Measurements from ENCODE around the gene NFX1.

DNA sequence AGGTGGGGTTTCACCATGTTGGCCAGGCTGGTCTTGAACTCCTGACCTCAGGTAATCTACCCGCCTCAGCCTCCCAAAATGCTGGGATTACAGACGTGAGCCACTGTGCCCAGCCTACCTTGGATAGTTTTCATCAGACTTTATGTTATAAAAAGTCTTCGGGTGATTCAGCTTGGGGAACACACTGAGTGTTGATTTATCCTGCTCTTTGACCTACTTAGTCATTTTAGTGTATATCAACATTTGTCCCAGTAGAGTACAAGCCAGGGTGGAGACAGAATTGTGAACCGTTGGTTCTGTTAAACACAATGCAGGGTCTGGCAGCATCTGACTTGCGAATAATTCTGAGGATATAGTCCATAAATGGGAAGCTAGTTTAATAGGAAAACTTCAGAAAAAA, 39.7 kb downstream of the NFX1 start:
- TF ChIP-seq, protein P1, sequence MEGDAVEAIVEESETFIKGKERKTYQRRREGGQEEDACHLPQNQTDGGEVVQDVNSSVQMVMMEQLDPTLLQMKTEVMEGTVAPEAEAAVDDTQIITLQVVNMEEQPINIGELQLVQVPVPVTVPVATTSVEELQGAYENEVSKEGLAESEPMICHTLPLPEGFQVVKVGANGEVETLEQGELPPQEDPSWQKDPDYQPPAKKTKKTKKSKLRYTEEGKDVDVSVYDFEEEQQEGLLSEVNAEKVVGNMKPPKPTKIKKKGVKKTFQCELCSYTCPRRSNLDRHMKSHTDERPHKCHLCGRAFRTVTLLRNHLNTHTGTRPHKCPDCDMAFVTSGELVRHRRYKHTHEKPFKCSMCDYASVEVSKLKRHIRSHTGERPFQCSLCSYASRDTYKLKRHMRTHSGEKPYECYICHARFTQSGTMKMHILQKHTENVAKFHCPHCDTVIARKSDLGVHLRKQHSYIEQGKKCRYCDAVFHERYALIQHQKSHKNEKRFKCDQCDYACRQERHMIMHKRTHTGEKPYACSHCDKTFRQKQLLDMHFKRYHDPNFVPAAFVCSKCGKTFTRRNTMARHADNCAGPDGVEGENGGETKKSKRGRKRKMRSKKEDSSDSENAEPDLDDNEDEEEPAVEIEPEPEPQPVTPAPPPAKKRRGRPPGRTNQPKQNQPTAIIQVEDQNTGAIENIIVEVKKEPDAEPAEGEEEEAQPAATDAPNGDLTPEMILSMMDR (IDR thresholded peaks at IDR 0.05), result no peak
- peak in 1 of 2 donors; percentile 35 for TF ChIP-seq POLR2AphosphoS5 (IDR thresholded peaks at IDR 0.05)
- TF ChIP-seq EP300 (IDR thresholded peaks at IDR 0.05), result no peak
- TF ChIP-seq POLR2A (IDR thresholded peaks at IDR 0.05; ENCODE audit: low read depth), result no peak

Data from esophagus muscularis mucosa (tissue), 4 donors.